ENCODE results near the gene ZFAND3.
A peak's percentile ranks its signal among the peaks of the same experiment; 100 is the strongest.

The ZFAND3 gene

GRCh38 chr6:37800703-37801604 is 18.6 kb upstream of the ZFAND3 start:
- H3K36me3 ChIP-seq (ENCODE audit: control insufficient read depth, insufficient read depth, low read length) = no peaks in the 10 kb centered on the region
- no peak overlapping the region for H2BK120ac ChIP-seq (ENCODE audit: low read depth, low read length)
- DNase-seq = no peak
- H3K4ac ChIP-seq (ENCODE audit: low read depth, low read length) = no peak overlapping the region
- H3K27ac ChIP-seq (ENCODE audit: low read depth, low read length) = no peak overlapping the region
- H2AK5ac ChIP-seq (ENCODE audit: low read length) = no peak overlapping the region
- no peak overlapping the region for H2BK15ac ChIP-seq (replicated peaks; ENCODE audit: low read depth)
- H3K79me1 ChIP-seq (ENCODE audit: low read length) = no peaks in the 10 kb centered on the region
- no peak overlapping the region for H3K18ac ChIP-seq (ENCODE audit: low read length)
- H3K23ac ChIP-seq (ENCODE audit: low read length) = no peak overlapping the region
- H2BK5ac ChIP-seq (ENCODE audit: low read length) = no peak overlapping the region
- WGBS (ENCODE audit: extremely low coverage, insufficient coverage, low lambda C conversion rate) = no CpG with 5 or more reads among the region's 10 CpGs
- H3K4me2 ChIP-seq (ENCODE audit: low read length) = no peak overlapping the region
- H3K79me2 ChIP-seq (ENCODE audit: control insufficient read depth, insufficient read depth, low read length) = no peaks in the 10 kb centered on the region
- no peaks in the 10 kb centered on the region for H3K27me3 ChIP-seq (ENCODE audit: insufficient read depth, low read length, poor library complexity)
- no peak overlapping the region for H4K8ac ChIP-seq (ENCODE audit: low read depth, low read length)
- H3K4me1 ChIP-seq (ENCODE audit: control insufficient read depth, low read depth, low read length) = no peaks in the 10 kb centered on the region
- no peak overlapping the region for H3K56ac ChIP-seq (ENCODE audit: low read length)
- no peak overlapping the region for H4K5ac ChIP-seq (ENCODE audit: low read length)
- no peak overlapping the region for H3K9ac ChIP-seq (ENCODE audit: low read length)
- H3K4me3 ChIP-seq (ENCODE audit: low read length) = no peak overlapping the region

DNA sequence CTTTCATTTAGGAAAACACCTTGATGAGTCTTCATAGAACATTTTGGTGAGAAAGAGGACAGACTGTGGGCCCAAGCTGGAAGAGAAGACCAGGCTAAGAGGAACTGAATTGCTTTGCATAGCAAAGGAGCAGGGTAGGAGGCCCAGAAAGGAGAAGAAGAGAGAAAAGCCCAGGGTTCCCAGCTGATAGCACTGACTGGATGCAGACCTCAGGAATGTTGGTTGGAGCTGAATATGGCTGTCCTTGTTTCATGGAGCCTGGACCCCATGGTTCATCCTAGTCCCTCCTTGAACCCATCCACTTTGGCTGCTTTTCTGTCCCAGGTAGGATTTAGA is 18.0 kb upstream of the ZFAND3 start:
- Histone ChIP-seq H2BK15ac (replicated peaks; ENCODE audit: low read depth) (no peak overlapping the region), H3K4me1 (ENCODE audit: control insufficient read depth, low read depth, low read length) (no peaks in the 10 kb centered on the region), H3K4me2 (ENCODE audit: low read length) (no peak overlapping the region), H3K56ac (ENCODE audit: low read length) (no peak overlapping the region), H3K27ac (ENCODE audit: low read depth, low read length) (no peak overlapping the region), H3K79me1 (ENCODE audit: low read length) (no peaks in the 10 kb centered on the region), H3K4ac (ENCODE audit: low read depth, low read length) (no peak overlapping the region), H3K18ac (ENCODE audit: low read length) (no peak overlapping the region), H2AK5ac (ENCODE audit: low read length) (no peak overlapping the region), H3K79me2 (ENCODE audit: control insufficient read depth, insufficient read depth, low read length) (no peaks in the 10 kb centered on the region), H3K27me3 (ENCODE audit: insufficient read depth, low read length, poor library complexity) (no peaks in the 10 kb centered on the region), H2BK5ac (ENCODE audit: low read length) (no peak overlapping the region), H2BK120ac (ENCODE audit: low read depth, low read length) (no peak overlapping the region), H4K8ac (ENCODE audit: low read depth, low read length) (no peak overlapping the region), H3K4me3 (ENCODE audit: low read length) (no peak overlapping the region), H3K23ac (ENCODE audit: low read length) (no peak overlapping the region), H4K5ac (ENCODE audit: low read length) (no peak overlapping the region), H3K9ac (ENCODE audit: low read length) (no peak overlapping the region), H3K36me3 (ENCODE audit: control insufficient read depth, insufficient read depth, low read length) (no peaks in the 10 kb centered on the region)
- DNase-seq = no peak

DNA sequence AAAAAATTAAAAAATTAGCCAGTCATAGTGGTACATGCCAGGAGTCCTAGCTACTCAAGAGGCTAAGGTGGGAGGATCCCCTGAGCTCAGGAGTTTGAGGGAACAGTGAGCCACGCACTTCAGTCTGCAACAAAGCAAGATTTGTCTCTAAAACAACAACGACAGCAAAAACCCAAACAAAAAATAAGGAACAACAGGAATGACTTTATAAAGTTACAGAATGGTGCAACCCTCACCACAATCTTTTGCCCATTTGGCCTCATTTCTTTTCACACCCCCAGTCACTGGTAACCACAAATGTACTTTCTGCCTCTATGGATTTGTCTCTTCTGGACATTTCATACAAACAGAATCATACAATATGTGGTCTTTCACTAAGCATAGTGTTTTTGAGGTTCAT is 16.7 kb upstream of the ZFAND3 start:
- no peak overlapping the region for H3K4me2 ChIP-seq (ENCODE audit: low read length)
- no peak overlapping the region for H3K4ac ChIP-seq (ENCODE audit: low read depth, low read length)
- WGBS (ENCODE audit: extremely low coverage, insufficient coverage, low lambda C conversion rate) = no CpG with 5 or more reads among the region's 2 CpGs
- no peaks in the 10 kb centered on the region for H3K36me3 ChIP-seq (ENCODE audit: control insufficient read depth, insufficient read depth, low read length)
- no peak overlapping the region for H3K23ac ChIP-seq (ENCODE audit: low read length)
- no peak overlapping the region for H2AK5ac ChIP-seq (ENCODE audit: low read length)
- no peak overlapping the region for H3K56ac ChIP-seq (ENCODE audit: low read length)
- H3K27me3 ChIP-seq (ENCODE audit: insufficient read depth, low read length, poor library complexity) = no peaks in the 10 kb centered on the region
- no peaks in the 10 kb centered on the region for H3K79me1 ChIP-seq (ENCODE audit: low read length)
- no peak overlapping the region for H4K5ac ChIP-seq (ENCODE audit: low read length)
- H2BK120ac ChIP-seq (ENCODE audit: low read depth, low read length) = no peak overlapping the region
- H4K8ac ChIP-seq (ENCODE audit: low read depth, low read length) = no peak overlapping the region
- H3K9ac ChIP-seq (ENCODE audit: low read length) = no peak overlapping the region
- no peaks in the 10 kb centered on the region for H3K79me2 ChIP-seq (ENCODE audit: control insufficient read depth, insufficient read depth, low read length)
- H3K4me3 ChIP-seq (ENCODE audit: low read length) = no peak overlapping the region
- H2BK5ac ChIP-seq (ENCODE audit: low read length) = no peak overlapping the region
- H2BK15ac ChIP-seq (replicated peaks; ENCODE audit: low read depth) = no peak overlapping the region
- no peak overlapping the region for H3K18ac ChIP-seq (ENCODE audit: low read length)
- H3K4me1 ChIP-seq (ENCODE audit: control insufficient read depth, low read depth, low read length) = no peaks in the 10 kb centered on the region
- H3K27ac ChIP-seq (ENCODE audit: low read depth, low read length) = no peak overlapping the region
- no peak for DNase-seq

GRCh38 chr6:37804586-37804985 is 14.9 kb upstream of the ZFAND3 start:
- H4K8ac ChIP-seq (ENCODE audit: low read depth, low read length) = no peak overlapping the region
- no peak overlapping the region for H3K18ac ChIP-seq (ENCODE audit: low read length)
- no peak overlapping the region for H3K4me2 ChIP-seq (ENCODE audit: low read length)
- H4K5ac ChIP-seq (ENCODE audit: low read length) = no peak overlapping the region
- no peak overlapping the region for H2BK5ac ChIP-seq (ENCODE audit: low read length)
- no peaks in the 10 kb centered on the region for H3K79me1 ChIP-seq (ENCODE audit: low read length)
- H3K4me1 ChIP-seq (ENCODE audit: control insufficient read depth, low read depth, low read length) = no peaks in the 10 kb centered on the region
- WGBS (ENCODE audit: extremely low coverage, insufficient coverage, low lambda C conversion rate) = no CpG with 5 or more reads among the region's 1 CpG
- H3K27me3 ChIP-seq (ENCODE audit: insufficient read depth, low read length, poor library complexity) = no peaks in the 10 kb centered on the region
- no peak overlapping the region for H3K23ac ChIP-seq (ENCODE audit: low read length)
- no peak overlapping the region for H3K4me3 ChIP-seq (ENCODE audit: low read length)
- H2BK15ac ChIP-seq (replicated peaks; ENCODE audit: low read depth) = no peak overlapping the region
- H3K56ac ChIP-seq (ENCODE audit: low read length) = no peak overlapping the region
- no peak overlapping the region for H2AK5ac ChIP-seq (ENCODE audit: low read length)
- no peak overlapping the region for H2BK120ac ChIP-seq (ENCODE audit: low read depth, low read length)
- no peak for DNase-seq
- no peaks in the 10 kb centered on the region for H3K36me3 ChIP-seq (ENCODE audit: control insufficient read depth, insufficient read depth, low read length)
- H3K4ac ChIP-seq (ENCODE audit: low read depth, low read length) = no peak overlapping the region
- H3K9ac ChIP-seq (ENCODE audit: low read length) = no peak overlapping the region
- no peaks in the 10 kb centered on the region for H3K79me2 ChIP-seq (ENCODE audit: control insufficient read depth, insufficient read depth, low read length)
- no peak overlapping the region for H3K27ac ChIP-seq (ENCODE audit: low read depth, low read length)

GRCh38 chr6:37806213-37806612 is 13.3 kb upstream of the ZFAND3 start:
- H3K4me2 ChIP-seq (ENCODE audit: low read length) = no peak overlapping the region
- H2BK5ac ChIP-seq (ENCODE audit: low read length) = no peak overlapping the region
- no peaks in the 10 kb centered on the region for H3K79me2 ChIP-seq (ENCODE audit: control insufficient read depth, insufficient read depth, low read length)
- DNase-seq = no peak
- no peak overlapping the region for H2AK5ac ChIP-seq (ENCODE audit: low read length)
- H3K27me3 ChIP-seq (ENCODE audit: insufficient read depth, low read length, poor library complexity) = no peaks in the 10 kb centered on the region
- no peak overlapping the region for H2BK15ac ChIP-seq (replicated peaks; ENCODE audit: low read depth)
- H3K18ac ChIP-seq (ENCODE audit: low read length) = no peak overlapping the region
- no peak overlapping the region for H4K8ac ChIP-seq (ENCODE audit: low read depth, low read length)
- no peak overlapping the region for H2BK120ac ChIP-seq (ENCODE audit: low read depth, low read length)
- H3K79me1 ChIP-seq (ENCODE audit: low read length) = no peaks in the 10 kb centered on the region
- no peaks in the 10 kb centered on the region for H3K36me3 ChIP-seq (ENCODE audit: control insufficient read depth, insufficient read depth, low read length)
- H3K9ac ChIP-seq (ENCODE audit: low read length) = no peak overlapping the region
- no peak overlapping the region for H3K27ac ChIP-seq (ENCODE audit: low read depth, low read length)
- H3K4ac ChIP-seq (ENCODE audit: low read depth, low read length) = no peak overlapping the region
- H3K23ac ChIP-seq (ENCODE audit: low read length) = no peak overlapping the region
- no peaks in the 10 kb centered on the region for H3K4me1 ChIP-seq (ENCODE audit: control insufficient read depth, low read depth, low read length)
- WGBS (ENCODE audit: extremely low coverage, insufficient coverage, low lambda C conversion rate) = no CpG with 5 or more reads among the region's 2 CpGs
- H4K5ac ChIP-seq (ENCODE audit: low read length) = no peak overlapping the region
- no peak overlapping the region for H3K56ac ChIP-seq (ENCODE audit: low read length)
- H3K4me3 ChIP-seq (ENCODE audit: low read length) = no peak overlapping the region

DNA sequence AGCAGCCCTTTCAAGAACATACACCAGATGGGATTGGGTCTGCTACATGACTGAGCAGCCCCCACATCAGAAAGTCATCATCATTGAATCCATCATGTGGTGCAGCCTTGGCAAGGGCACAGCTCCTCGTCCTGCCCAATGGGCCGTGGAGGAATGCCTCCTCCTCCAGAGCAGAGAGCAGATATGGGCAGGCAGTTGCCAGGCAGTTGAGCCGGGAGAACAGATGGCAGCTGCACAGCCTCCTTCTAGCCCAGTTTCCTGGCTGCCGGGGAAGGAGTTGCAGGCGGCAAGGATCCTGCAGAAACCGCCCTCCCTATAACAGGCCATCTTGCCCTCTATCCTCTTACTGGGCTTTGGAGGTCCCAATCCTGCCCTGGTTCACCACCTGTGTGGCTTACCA is 11.9 kb upstream of the ZFAND3 start:
- Histone ChIP-seq H3K9ac (ENCODE audit: low read length) (no peak overlapping the region), H3K4me2 (ENCODE audit: low read length) (no peak overlapping the region), H4K5ac (ENCODE audit: low read length) (no peak overlapping the region), H3K79me2 (ENCODE audit: control insufficient read depth, insufficient read depth, low read length) (no peaks in the 10 kb centered on the region), H3K27me3 (ENCODE audit: insufficient read depth, low read length, poor library complexity) (no peaks in the 10 kb centered on the region), H3K27ac (ENCODE audit: low read depth, low read length) (no peak overlapping the region), H3K36me3 (ENCODE audit: control insufficient read depth, insufficient read depth, low read length) (no peaks in the 10 kb centered on the region), H3K56ac (ENCODE audit: low read length) (no peak overlapping the region), H2BK15ac (replicated peaks; ENCODE audit: low read depth) (no peak overlapping the region), H3K79me1 (ENCODE audit: low read length) (no peaks in the 10 kb centered on the region), H3K4me3 (ENCODE audit: low read length) (no peak overlapping the region), H2BK5ac (ENCODE audit: low read length) (no peak overlapping the region), H2AK5ac (ENCODE audit: low read length) (no peak overlapping the region), H4K8ac (ENCODE audit: low read depth, low read length) (no peak overlapping the region), H2BK120ac (ENCODE audit: low read depth, low read length) (no peak overlapping the region), H3K23ac (ENCODE audit: low read length) (peak overlapping the region; percentile 1), H3K4ac (ENCODE audit: low read depth, low read length) (no peak overlapping the region), H3K18ac (ENCODE audit: low read length) (no peak overlapping the region), H3K4me1 (ENCODE audit: control insufficient read depth, low read depth, low read length) (no peaks in the 10 kb centered on the region)
- no peak for DNase-seq
- no CpG with 5 or more reads among the region's 6 CpGs for WGBS (ENCODE audit: extremely low coverage, insufficient coverage, low lambda C conversion rate)

Measured in mesendoderm (in vitro differentiated cells).